GM13976 (cell line): ENCODE measurements around the gene RHAG.
"Not testable (repeated sequence)": the region's sequence is repeated elsewhere in the genome, so short reads cannot be mapped to it uniquely, and the experiment has no call there.

Source experiments
- DNase-seq: peaks from one replicate; pipeline ENCODE4 v3.0.0; 2012; ENCODE audit warnings: low spot score
- in situ Hi-C: fragments of 300-500 bp; cut with MboI; formaldehyde crosslinking; loops from one replicate; pipeline ENCODE4 v1.12.0; 2022; ENCODE audit warnings: low sequenced_read_pairs, mixed read lengths, inconsistent platforms; ENCODE audit not compliant: unreplicated experiment
- TF ChIP-seq, protein P1 (sequence below): IDR thresholded peaks from 2 replicates; pipeline ENCODE4 v1.5.1; 2012; ENCODE audit warnings: borderline replicate concordance, mild to moderate bottlenecking; ENCODE audit not compliant: insufficient read depth; ENCODE audit errors: extremely low read depth, missing control alignments, control extremely low read depth

RHAG gene

DNA sequence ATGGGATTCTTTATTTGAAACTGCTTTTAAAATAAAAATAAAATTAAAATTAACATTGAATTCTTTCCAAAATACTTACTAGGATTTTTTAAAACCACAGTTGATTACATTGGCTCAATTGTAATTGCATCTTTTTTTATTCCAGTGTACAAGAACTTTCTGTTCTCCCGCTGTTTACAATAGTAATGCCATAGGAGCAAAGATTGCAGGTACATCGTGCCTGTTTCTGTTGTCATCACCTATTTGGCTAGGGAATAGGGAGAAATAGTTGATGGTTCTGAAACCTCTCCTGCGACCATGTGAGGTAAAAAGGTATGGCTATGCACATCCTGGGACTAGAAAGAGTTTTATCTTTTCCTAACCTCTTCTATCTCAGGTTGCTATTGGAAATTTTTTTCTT is 28.2 kb upstream of the RHAG start:
- no peak for DNase-seq
- TF ChIP-seq, protein P1, sequence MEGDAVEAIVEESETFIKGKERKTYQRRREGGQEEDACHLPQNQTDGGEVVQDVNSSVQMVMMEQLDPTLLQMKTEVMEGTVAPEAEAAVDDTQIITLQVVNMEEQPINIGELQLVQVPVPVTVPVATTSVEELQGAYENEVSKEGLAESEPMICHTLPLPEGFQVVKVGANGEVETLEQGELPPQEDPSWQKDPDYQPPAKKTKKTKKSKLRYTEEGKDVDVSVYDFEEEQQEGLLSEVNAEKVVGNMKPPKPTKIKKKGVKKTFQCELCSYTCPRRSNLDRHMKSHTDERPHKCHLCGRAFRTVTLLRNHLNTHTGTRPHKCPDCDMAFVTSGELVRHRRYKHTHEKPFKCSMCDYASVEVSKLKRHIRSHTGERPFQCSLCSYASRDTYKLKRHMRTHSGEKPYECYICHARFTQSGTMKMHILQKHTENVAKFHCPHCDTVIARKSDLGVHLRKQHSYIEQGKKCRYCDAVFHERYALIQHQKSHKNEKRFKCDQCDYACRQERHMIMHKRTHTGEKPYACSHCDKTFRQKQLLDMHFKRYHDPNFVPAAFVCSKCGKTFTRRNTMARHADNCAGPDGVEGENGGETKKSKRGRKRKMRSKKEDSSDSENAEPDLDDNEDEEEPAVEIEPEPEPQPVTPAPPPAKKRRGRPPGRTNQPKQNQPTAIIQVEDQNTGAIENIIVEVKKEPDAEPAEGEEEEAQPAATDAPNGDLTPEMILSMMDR = no peak
- in situ Hi-C loops = no loop called here

GRCh38 chr6:49664054-49664453 is 27.4 kb upstream of the RHAG start:
- in situ Hi-C loops, DNase-seq: not testable (repeated sequence)

DNA sequence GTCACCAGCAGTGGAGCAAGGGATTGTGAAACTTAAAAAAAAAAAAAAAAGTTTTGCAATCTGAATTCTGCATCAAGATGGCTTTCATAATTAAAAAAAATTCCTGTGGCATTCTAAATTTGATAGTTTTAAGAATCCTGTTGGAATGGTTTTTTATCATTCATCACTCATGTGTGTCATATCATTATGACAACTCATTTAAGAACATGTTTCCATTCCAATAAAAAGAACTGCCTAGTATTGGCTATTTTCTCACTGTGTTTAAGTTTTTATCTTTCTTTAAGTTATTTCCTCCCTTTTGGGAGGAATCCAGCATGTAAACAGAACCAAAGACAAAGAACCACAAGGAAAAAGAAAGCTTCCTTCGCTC is 26.2 kb upstream of the RHAG start:
- no peak for DNase-seq
- in situ Hi-C loops = no loop called here
- TF ChIP-seq, protein P1 = no peak

GRCh38 chr6:49662231-49662891 is 25.7 kb upstream of the RHAG start:
- DNase-seq = no peak
- TF ChIP-seq, protein P1 = no peak
- in situ Hi-C loops = no loop called here

GRCh38 chr6:49653942-49654341 is 17.3 kb upstream of the RHAG start:
- TF ChIP-seq, protein P1 = no peak
- in situ Hi-C loops = no loop called here
- DNase-seq = no peak

GRCh38 chr6:49653438-49653837 is 16.8 kb upstream of the RHAG start:
- TF ChIP-seq, protein P1 = no peak
- in situ Hi-C loops = no loop called here
- DNase-seq = no peak

GRCh38 chr6:49651239-49651638 is 14.6 kb upstream of the RHAG start:
- TF ChIP-seq, protein P1 = no peak
- in situ Hi-C loops = no loop called here
- no peak for DNase-seq
